HTERT RPE-1 (cell line): Measurements from ENCODE around the gene HACL1.
"Not testable (repeated sequence)": the region's sequence is repeated elsewhere in the genome, so short reads cannot be mapped to it uniquely, and the experiment has no call there.

Experiments used
- in situ Hi-C: fragments of 300-500 bp; cut with MboI; formaldehyde crosslinking; loops from 4 replicates; pipeline ENCODE4 v1.14.3; 2020; ENCODE audit warnings: low sequenced_read_pairs

Gene HACL1

GRCh38 chr3:15585111-15585845, 16.1 kb downstream of the HACL1 start:
- in situ Hi-C loops, result no loop called here

- in situ Hi-C loops, result no loop called here
These were observed 19.6 kb downstream of the HACL1 start for GRCh38 chr3:15581471-15582394.

GRCh38 chr3:15579051-15579450, 22.3 kb downstream of the HACL1 start:
- in situ Hi-C loops, result no loop called here

- in situ Hi-C loops, result no loop called here
These were observed 23.0 kb downstream of the HACL1 start for GRCh38 chr3:15578289-15578867.

- in situ Hi-C loops, result no loop called here
These were observed 24.9 kb downstream of the HACL1 start for GRCh38 chr3:15576475-15576874.

- in situ Hi-C loops, result no loop called here
These were observed 25.9 kb downstream of the HACL1 start for GRCh38 chr3:15575446-15575845.

GRCh38 chr3:15572138-15572537, 29.2 kb downstream of the HACL1 start:
- in situ Hi-C loops, result no loop called here

GRCh38 chr3:15563190-15563589, 38.2 kb downstream of the HACL1 start:
- in situ Hi-C loops, result no loop called here

GRCh38 chr3:15562560-15562959, 38.8 kb downstream of the HACL1 start:
- in situ Hi-C loops, result no loop called here

- in situ Hi-C loops, result no loop called here
These were observed 42.8 kb downstream of the HACL1 start for GRCh38 chr3:15558581-15558980.

GRCh38 chr3:15557511-15557946, 43.8 kb downstream of the HACL1 start:
- in situ Hi-C loops, result no loop called here

GRCh38 chr3:15556512-15556911, 44.9 kb downstream of the HACL1 start:
- in situ Hi-C loops, result no loop called here

GRCh38 chr3:15553749-15554148, 47.6 kb downstream of the HACL1 start:
- in situ Hi-C loops, result no loop called here

- in situ Hi-C loops, result no loop called here
These were observed 49.5 kb downstream of the HACL1 start for GRCh38 chr3:15551902-15552301.

- in situ Hi-C loops, result no loop called here
These were observed 51.5 kb downstream of the HACL1 start for GRCh38 chr3:15549846-15550245.

GRCh38 chr3:15542614-15543013, 58.8 kb downstream of the HACL1 start:
- in situ Hi-C loops, result no loop called here

GRCh38 chr3:15541371-15541770, 60.0 kb downstream of the HACL1 start:
- in situ Hi-C loops, result no loop called here

- in situ Hi-C loops, result no loop called here
These were observed 62.3 kb downstream of the HACL1 start for GRCh38 chr3:15539066-15539465.

- in situ Hi-C loops, result no loop called here
These were observed 63.0 kb downstream of the HACL1 start for GRCh38 chr3:15538345-15538744.

- in situ Hi-C loops, result no loop called here
These were observed 64.5 kb downstream of the HACL1 start for GRCh38 chr3:15536856-15537255.

- in situ Hi-C loops, result no loop called here
These were observed 65.6 kb downstream of the HACL1 start for GRCh38 chr3:15535732-15536131.

- in situ Hi-C loops, result not testable (repeated sequence)
These were observed 68.8 kb downstream of the HACL1 start for GRCh38 chr3:15532614-15533013.
